C4-2B (cell line): ENCODE measurements around the gene PMAIP1.

Source experiments
- ZFX ChIP-seq: fragments of 450-650 bp; IDR thresholded peaks from 2 replicates; pipeline ENCODE4 v1.6.1; 2017
- TF ChIP-seq, protein P1 (sequence below): fragments of 450-650 bp; conservative IDR thresholded peaks from 2 replicates; pipeline ENCODE4 v1.5.1; 2017; ENCODE audit warnings: mild to moderate bottlenecking

- TF ChIP-seq, protein P1, sequence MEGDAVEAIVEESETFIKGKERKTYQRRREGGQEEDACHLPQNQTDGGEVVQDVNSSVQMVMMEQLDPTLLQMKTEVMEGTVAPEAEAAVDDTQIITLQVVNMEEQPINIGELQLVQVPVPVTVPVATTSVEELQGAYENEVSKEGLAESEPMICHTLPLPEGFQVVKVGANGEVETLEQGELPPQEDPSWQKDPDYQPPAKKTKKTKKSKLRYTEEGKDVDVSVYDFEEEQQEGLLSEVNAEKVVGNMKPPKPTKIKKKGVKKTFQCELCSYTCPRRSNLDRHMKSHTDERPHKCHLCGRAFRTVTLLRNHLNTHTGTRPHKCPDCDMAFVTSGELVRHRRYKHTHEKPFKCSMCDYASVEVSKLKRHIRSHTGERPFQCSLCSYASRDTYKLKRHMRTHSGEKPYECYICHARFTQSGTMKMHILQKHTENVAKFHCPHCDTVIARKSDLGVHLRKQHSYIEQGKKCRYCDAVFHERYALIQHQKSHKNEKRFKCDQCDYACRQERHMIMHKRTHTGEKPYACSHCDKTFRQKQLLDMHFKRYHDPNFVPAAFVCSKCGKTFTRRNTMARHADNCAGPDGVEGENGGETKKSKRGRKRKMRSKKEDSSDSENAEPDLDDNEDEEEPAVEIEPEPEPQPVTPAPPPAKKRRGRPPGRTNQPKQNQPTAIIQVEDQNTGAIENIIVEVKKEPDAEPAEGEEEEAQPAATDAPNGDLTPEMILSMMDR: no peak
- TF ChIP-seq ZFX: no peak
Observed at GRCh38 chr18:59878644-59879043, 21.2 kb upstream of the PMAIP1 start.
